Endothelial cell of umbilical vein (primary cell): ENCODE measurements around the gene RAD51B. TPM values are rescaled to one million over a fixed set of nuclear protein-coding genes. Genes with fewer than 3 reads are reported as not detected.

Experiments used
- BruUV-seq: library from RNA; stranded (reverse); fragments of 400-500 nt; replicated peaks from 2 replicates; lab custom pipeline; 2021; lab: Mats Ljungman, UMichigan
- CTCF ChIA-PET: fragments of 300-600, 350-600 bp; sonication (Branson Sonifier 250); formaldehyde crosslinking; loops from one replicate; lab custom pipeline; 2021; ENCODE audit warnings: antibody characterized with exemption, inconsistent platforms; lab: Charles Lee
- POLR2A ChIA-PET: fragments of 300-600, 350-600 bp; sonication (Branson Sonifier 250); formaldehyde crosslinking; loops from one replicate; lab custom pipeline; 2021; ENCODE audit warnings: antibody characterized with exemption, inconsistent platforms; lab: Charles Lee
- DNase-seq: peaks from one replicate; pipeline ENCODE4 v3.0.0-alpha.2; 2011; ENCODE audit warnings: low read depth, low spot score
- FAIRE-seq: peaks from 2 replicates; lab custom pipeline; 2011; peaks lifted over from hg19 to GRCh38; lab: Jason Lieb, UNC
- H2AFZ ChIP-seq: 2 replicates; pipeline ENCODE4 v1.6.0; 2012; ENCODE audit warnings: low read depth, low read length, control low read depth, inconsistent platforms
- H3K27ac ChIP-seq: 2 replicates; pipeline ENCODE4 v1.5.1; 2011; ENCODE audit warnings: low read depth, mild to moderate bottlenecking, control low read depth, low read length, moderate library complexity; ENCODE audit not compliant: insufficient read depth
- H3K27me3 ChIP-seq, 2 experiments: 2 replicates each; pipeline versions ENCODE4 v1.6.0 to v1.6.1; 2011; ENCODE audit warnings: low read length in 2 of 2, mixed read lengths in 1 of 2; ENCODE audit not compliant: control insufficient read depth in 2 of 2, insufficient read depth in 2 of 2
- H3K36me3 ChIP-seq, 2 experiments: 2 replicates in 1 of 2; 3 replicates in 1 of 2; pipeline ENCODE4 v1.5.1; 2011; ENCODE audit warnings: low read length in 2 of 2, mild to moderate bottlenecking in 1 of 2, moderate library complexity in 1 of 2; ENCODE audit not compliant: control insufficient read depth in 2 of 2, insufficient read depth in 2 of 2; ENCODE audit errors: extremely low read depth in 1 of 2
- H3K4me1 ChIP-seq: 3 replicates; pipeline ENCODE4 v1.5.1; 2011; ENCODE audit warnings: mild to moderate bottlenecking, low read length; ENCODE audit not compliant: control insufficient read depth, insufficient read depth; ENCODE audit errors: extremely low read depth
- H3K4me2 ChIP-seq: 2 replicates; pipeline ENCODE4 v1.6.1; 2011; ENCODE audit warnings: low read length, control low read depth, mixed read lengths; ENCODE audit not compliant: insufficient read depth
- H3K4me3 ChIP-seq, 3 experiments: fragments of 200-600 bp in 1 of 3; sonication (generic), shearing (Covaris generic) in 1 of 3; replicated peaks in 1 of 3; 2 replicates each; pipeline ENCODE4 v1.5.1; 2011 to 2016; ENCODE audit warnings: control low read depth in 3 of 3, low read length in 3 of 3, mild to moderate bottlenecking in 2 of 3, inconsistent platforms in 1 of 3, low read depth in 1 of 3, moderate library complexity in 1 of 3; ENCODE audit not compliant: insufficient read depth in 1 of 3
- H3K79me2 ChIP-seq: 2 replicates; pipeline ENCODE4 v1.6.0; 2012; ENCODE audit warnings: low read length, inconsistent platforms; ENCODE audit not compliant: control insufficient read depth, insufficient read depth
- H3K9ac ChIP-seq: replicated peaks from 2 replicates; pipeline ENCODE3; 2011; ENCODE audit warnings: low read length, control low read depth; ENCODE audit not compliant: insufficient read depth; ENCODE audit errors: extremely low read depth
- H3K9me1 ChIP-seq: replicated peaks from 3 replicates; pipeline ENCODE4 v1.6.0; 2011; ENCODE audit warnings: mild to moderate bottlenecking, low read length; ENCODE audit not compliant: control insufficient read depth, insufficient read depth; ENCODE audit errors: extremely low read depth
- H3K9me3 ChIP-seq: replicated peaks from 2 replicates; pipeline ENCODE4 v1.5.1; 2012; ENCODE audit warnings: low read length, inconsistent platforms; ENCODE audit not compliant: control insufficient read depth, insufficient read depth
- H4K20me1 ChIP-seq: replicated peaks from 2 replicates; pipeline ENCODE3; 2011; ENCODE audit warnings: mild to moderate bottlenecking, low read length; ENCODE audit not compliant: control insufficient read depth, insufficient read depth; ENCODE audit errors: extremely low read depth
- CTCF ChIP-seq, 2 donors: IDR thresholded peaks; 1 replicate in 1 of 2; 2 replicates in 1 of 2; pipeline ENCODE4 v1.5.1; 2011; ENCODE audit warnings: low read length in 2 of 2, mild to moderate bottlenecking in 2 of 2, moderate library complexity in 2 of 2, control low read depth in 1 of 2, inconsistent platforms in 1 of 2, low read depth in 1 of 2; ENCODE audit not compliant: insufficient read depth in 1 of 2; ENCODE audit errors: extremely low read depth in 1 of 2
- EZH2 ChIP-seq: IDR thresholded peaks from 2 replicates; pipeline ENCODE4 v1.6.1; 2012; ENCODE audit warnings: borderline replicate concordance, low read depth, mild to moderate bottlenecking, moderate library complexity, low read length, inconsistent platforms; ENCODE audit not compliant: severe bottlenecking
- FOS ChIP-seq: IDR thresholded peaks from 2 replicates; pipeline ENCODE4 v1.6.1; 2011; ENCODE audit warnings: mild to moderate bottlenecking, low read length, moderate library complexity, borderline replicate concordance; ENCODE audit not compliant: insufficient read depth
- GATA2 ChIP-seq: IDR thresholded peaks from 2 replicates; pipeline ENCODE4 v1.7.0; 2011; ENCODE audit warnings: low read depth, mild to moderate bottlenecking, moderate library complexity, mixed read lengths, low read length; ENCODE audit not compliant: insufficient read length, insufficient read depth
- JUN ChIP-seq: IDR thresholded peaks from 2 replicates; pipeline ENCODE4 v1.6.1; 2011; ENCODE audit warnings: borderline replicate concordance, low read depth; ENCODE audit not compliant: insufficient read length, insufficient read depth
- MAX ChIP-seq: IDR thresholded peaks from 2 replicates; pipeline ENCODE4 v1.6.1; 2011; ENCODE audit not compliant: insufficient read depth, insufficient read length
- MYC ChIP-seq: IDR thresholded peaks from one replicate; pipeline ENCODE4 v1.6.1; 2011; ENCODE audit warnings: mild to moderate bottlenecking, low read depth, low read length
- dilution Hi-C: fragments of 300-500 bp; cut with MboI; formaldehyde crosslinking; loops from one replicate; pipeline ENCODE4 v1.15.0; 2019; ENCODE audit warnings: low sequenced_read_pairs; ENCODE audit not compliant: extremely low pct_ligation_motif_present
- intact Hi-C: fragments of 100-400 bp; cut with micrococcal nuclease; formaldehyde crosslinking; loops from one replicate; pipeline ENCODE4 v1.10.0; 2022
- polyA plus RNA-seq, 4 experiments: library from polyadenylated mRNA; depleted of rRNA in 3 of 4; stranded (reverse) in 3 of 4; unstranded in 1 of 4; fragments of >200 nt; gene quantifications; 2 replicates each; pipeline versions ENCODE4 v1.2.1 to v1.2.3, GENCODE V29; 2011 to 2012; ENCODE audit warnings: missing spikeins in 1 of 4
- total RNA-seq: library from RNA; stranded (reverse); gene quantifications from 2 replicates; pipeline ENCODE4 v1.2.3, GENCODE V29; 2021

RAD51B gene
- total and polyA plus RNA-seq, 2 donors (not counting 3 experiments of a cell fraction or from before 2014, with no cell fraction given), result 3.9 to 19.0 TPM

GRCh38 chr14:67911562-67911961 lies 92.0 kb downstream of the RAD51B start:
- BruUV-seq, result no TSS peak
- H4K20me1 ChIP-seq, result no peaks in the 10 kb centered on the region
- H2AFZ ChIP-seq, result no peak overlapping the region
- no peak overlapping the region for H3K4me3 ChIP-seq
- FAIRE-seq, result no peak
- intact Hi-C loops, result no loop called here
- no peaks in the 10 kb centered on the region for H3K79me2 ChIP-seq
- TF ChIP-seq JUN (no peak), FOS (no peak), CTCF (IDR thresholded peaks at IDR 0.05; ENCODE audit: extremely low read depth in 1 of 2, insufficient read depth in 1 of 2, low read depth in 1 of 2, low read length in 2 of 2) (no peak), MAX (no peak), GATA2 (no peak), EZH2 (no peak), MYC (no peak)
- H3K4me2 ChIP-seq, result no peak overlapping the region
- H3K27me3 ChIP-seq, result no peaks in the 10 kb centered on the region
- no peak for DNase-seq
- dilution Hi-C loops, result no loop called here
- H3K4me1 ChIP-seq, result no peaks in the 10 kb centered on the region
- CTCF ChIA-PET, result no interaction called here
- no peaks in the 10 kb centered on the region for H3K36me3 ChIP-seq
- H3K9me3 ChIP-seq, result no peaks in the 10 kb centered on the region
- no peak overlapping the region for H3K27ac ChIP-seq
- H3K9ac ChIP-seq, result no peak overlapping the region
- POLR2A ChIA-PET, result no interaction called here
- no peaks in the 10 kb centered on the region for H3K9me1 ChIP-seq
